HepG2 (cell line): Measurements from ENCODE around the gene CAMK1D.

ENCODE experiments used
- ASH2L ChIP-seq: fragments of 300-600, 200-600 bp; sonication (generic); IDR thresholded peaks from 2 replicates; pipeline ENCODE4 v1.7.0; 2017; ENCODE audit warnings: low read depth, mild to moderate bottlenecking, moderate library complexity, mixed read lengths, low read length; ENCODE audit not compliant: insufficient read length
- ATF6 ChIP-seq: sonication (generic); formaldehyde crosslinking; conservative IDR thresholded peaks from 2 replicates; pipeline ENCODE4 v1.4.0; 2020; ENCODE audit warnings: missing genetic modification reagents
- CTCF ChIP-seq: sonication (generic); formaldehyde crosslinking; IDR thresholded peaks from 2 replicates; pipeline ENCODE4 v1.5.0; 2020; ENCODE audit warnings: mild to moderate bottlenecking, missing genetic modification reagents, moderate library complexity
- HMGXB4 ChIP-seq, 2 experiments: sonication (generic) in 1 of 2; formaldehyde crosslinking in 1 of 2; IDR thresholded peaks; 2 replicates each; pipeline versions ENCODE4 v1.4.0 to v1.6.1; 2018 to 2020; ENCODE audit warnings: missing genetic modification reagents in 2 of 2, borderline replicate concordance in 1 of 2, low read depth in 1 of 2, mild to moderate bottlenecking in 1 of 2, missing biosample characterization in 1 of 2
- JDP2 ChIP-seq: sonication (generic); formaldehyde crosslinking; IDR thresholded peaks from 2 replicates; pipeline ENCODE4 v1.8.1; 2022; ENCODE audit warnings: missing genetic modification reagents, borderline replicate concordance
- JUND ChIP-seq: sonication (generic); formaldehyde crosslinking; IDR thresholded peaks from 2 replicates; pipeline ENCODE4 v1.8.0; 2022; ENCODE audit warnings: mild to moderate bottlenecking, missing genetic modification reagents
- POLR2A ChIP-seq, 2 experiments: IDR thresholded peaks; 2 replicates each; pipeline ENCODE4 v1.6.1; 2011; ENCODE audit warnings: low read depth in 2 of 2, low read length in 2 of 2, mild to moderate bottlenecking in 1 of 2, moderate library complexity in 1 of 2; ENCODE audit not compliant: insufficient read depth in 1 of 2
- RELA ChIP-seq: sonication (generic); formaldehyde crosslinking; IDR thresholded peaks from 2 replicates; pipeline ENCODE4 v1.4.0; 2020; ENCODE audit warnings: missing genetic modification reagents
- ZBTB7A ChIP-seq: sonication (generic); formaldehyde crosslinking; IDR thresholded peaks from 2 replicates; pipeline ENCODE4 v1.8.0; 2022; ENCODE audit warnings: mild to moderate bottlenecking, missing genetic modification reagents

- TF ChIP-seq RELA (CRISPR knock-in tag) = no peak
- no peak for TF ChIP-seq POLR2A (IDR thresholded peaks at IDR 0.05; ENCODE audit: insufficient read depth in 1 of 2, low read depth in 2 of 2, low read length in 2 of 2)
- TF ChIP-seq JUND (CRISPR knock-in tag) = no peak
- TF ChIP-seq CTCF (CRISPR knock-in tag) = no peak
- TF ChIP-seq ZBTB7A = no peak
- TF ChIP-seq JDP2 = no peak
- TF ChIP-seq ASH2L = no peak
- no peak for TF ChIP-seq HMGXB4 (CRISPR knock-in tag; IDR thresholded peaks at IDR 0.05; ENCODE audit: borderline replicate concordance in 1 of 2, low read depth in 1 of 2)
- TF ChIP-seq ATF6 (CRISPR knock-in tag) = no peak
Measured at GRCh38 chr10:12644380-12645144, 295.2 kb downstream of the CAMK1D start.
